Naive B cell (primary cell): ENCODE data around the gene FGF12. TPM values are rescaled to one million over a fixed set of nuclear protein-coding genes. Genes with fewer than 3 reads are reported as not detected.
"Not testable (repeated sequence)": the region's sequence is repeated elsewhere in the genome, so short reads cannot be mapped to it uniquely, and the experiment has no call there.

Source experiments
- ATAC-seq, 2 donors: fragments of 150-1000 bp; cut with Tn5 transposase; 2 replicates each; pipeline ENCODE4 v1.10.0; 2021; ENCODE audit warnings: low read depth in 2 of 2, mild to moderate bottlenecking in 2 of 2, moderate library complexity in 2 of 2
- DNase-seq: peaks from one replicate; pipeline ENCODE4 v3.0.0; 2022
- H3K27ac Mint-ChIP-seq, 6 donors: one replicate each; pipeline ENCODE4 v1.8.0; 2020 to 2022; ENCODE audit warnings: mild to moderate bottlenecking in 6 of 6, mixed read lengths in 6 of 6, moderate library complexity in 5 of 6, inconsistent platforms in 2 of 6
- H3K27me3 Mint-ChIP-seq, 3 donors: one replicate each; pipeline ENCODE4 v1.8.0; 2021 to 2022; ENCODE audit warnings: mixed read lengths in 3 of 3, mild to moderate bottlenecking in 1 of 3
- H3K36me3 Mint-ChIP-seq, 2 donors: one replicate each; pipeline ENCODE4 v1.8.0; 2020 to 2022; ENCODE audit warnings: mixed read lengths in 2 of 2, inconsistent platforms in 1 of 2, mild to moderate bottlenecking in 1 of 2
- H3K4me1 Mint-ChIP-seq, 3 donors: one replicate each; pipeline ENCODE4 v1.8.0; 2020 to 2022; ENCODE audit warnings: mixed read lengths in 3 of 3, inconsistent platforms in 1 of 3, mild to moderate bottlenecking in 1 of 3, moderate library complexity in 1 of 3
- H3K4me3 Mint-ChIP-seq, 8 donors: one replicate each; pipeline ENCODE4 v1.8.0; 2020 to 2022; ENCODE audit warnings: mild to moderate bottlenecking in 8 of 8, mixed read lengths in 8 of 8, moderate library complexity in 8 of 8, inconsistent platforms in 2 of 8
- H3K9me3 Mint-ChIP-seq, 7 donors: one replicate each; pipeline ENCODE4 v1.8.0; 2020 to 2022; ENCODE audit warnings: mixed read lengths in 7 of 7, mild to moderate bottlenecking in 5 of 7, inconsistent platforms in 2 of 7, moderate library complexity in 1 of 7
- polyA plus RNA-seq, 6 donors: library from polyadenylated mRNA; unstranded; fragments of 300-500 nt; fragmentation: Illumina TruSeq; gene quantifications; one replicate each; pipeline ENCODE4 v1.2.3, GENCODE V29; 2021; ENCODE audit warnings: low read depth in 6 of 6

FGF12 gene
- polyA plus RNA-seq, 6 donors from 2014 or later: not detected

DNA sequence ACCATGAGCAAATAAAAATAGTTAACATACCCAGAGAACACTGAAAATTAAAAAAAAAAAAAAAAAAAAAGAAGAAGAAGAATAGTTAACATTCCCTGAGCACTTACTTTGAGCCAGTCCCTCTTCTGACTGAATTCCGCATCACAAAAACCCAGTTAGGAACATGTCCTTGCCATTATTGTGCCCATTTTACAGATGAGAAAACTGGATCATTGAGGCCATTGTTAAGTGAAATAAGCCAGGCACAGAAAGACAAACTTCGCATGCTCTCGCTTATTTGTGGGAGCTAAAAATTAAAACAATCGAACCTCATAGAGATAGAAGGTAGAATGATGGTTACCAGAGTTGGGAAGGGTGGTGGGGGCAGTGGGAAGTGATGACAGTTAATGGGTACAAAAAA lies 119.5 kb downstream of the FGF12 start:
- H3K27ac Mint-ChIP-seq: no peak overlapping the region
- H3K9me3 Mint-ChIP-seq: peaks cover 0 to 18% (median 9%) of the 10 kb centered on the region in 7 donors
- DNase-seq: no peak
- H3K36me3 Mint-ChIP-seq: no peaks in the 10 kb centered on the region
- H3K4me1 Mint-ChIP-seq: no peaks in the 10 kb centered on the region
- H3K4me3 Mint-ChIP-seq: no peak overlapping the region
- no peak for ATAC-seq
- no peaks in the 10 kb centered on the region for H3K27me3 Mint-ChIP-seq

DNA sequence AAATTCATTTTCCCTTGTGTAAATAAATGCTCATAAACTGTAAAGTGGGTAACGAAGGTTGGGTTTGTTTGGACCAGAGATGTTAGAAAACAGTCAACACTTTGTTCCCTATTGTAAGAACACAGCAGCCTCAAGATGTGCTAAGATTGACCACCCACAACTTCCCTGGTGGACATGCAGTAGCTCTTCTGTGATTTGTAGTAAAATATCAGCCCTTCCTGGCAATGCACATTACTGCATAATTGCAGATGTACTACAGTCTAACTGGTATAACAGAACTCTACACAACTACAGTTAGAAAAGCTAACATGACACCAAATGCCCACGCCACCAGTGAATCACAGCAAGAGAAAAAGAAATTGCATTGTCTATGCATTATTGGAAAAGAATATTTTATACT lies 129.4 kb downstream of the FGF12 start:
- peaks cover 0 to 44% (median 9%) of the 10 kb centered on the region in 7 donors for H3K9me3 Mint-ChIP-seq
- H3K27ac Mint-ChIP-seq: no peak overlapping the region
- no peak for ATAC-seq
- H3K4me1 Mint-ChIP-seq: no peaks in the 10 kb centered on the region
- peaks cover 0 to 8% (median 0%) of the 10 kb centered on the region in 3 donors for H3K27me3 Mint-ChIP-seq
- peaks cover 0 to 6% of the 10 kb centered on the region in 2 donors for H3K36me3 Mint-ChIP-seq
- no peak for DNase-seq
- H3K4me3 Mint-ChIP-seq: no peak overlapping the region

DNA sequence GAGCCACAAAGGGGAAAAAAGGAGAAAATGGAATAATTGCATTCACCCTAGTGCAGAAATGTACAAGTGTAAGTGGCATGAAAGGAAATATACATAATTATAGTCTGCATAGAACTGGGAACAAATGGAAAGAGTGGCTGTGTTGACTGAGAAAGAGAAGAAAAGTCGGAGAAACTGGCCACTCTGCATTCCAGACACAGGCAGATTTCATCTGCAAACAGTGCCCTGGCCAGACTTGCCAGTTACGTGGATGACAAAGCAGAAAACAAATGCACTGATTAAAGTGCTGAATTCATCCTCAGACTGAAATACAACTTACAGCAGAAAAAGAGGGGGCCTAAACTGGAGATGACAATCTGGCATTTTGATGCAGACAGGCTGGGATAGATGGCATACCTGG lies 129.8 kb downstream of the FGF12 start:
- Mint-ChIP-seq H3K27me3 (peaks cover 0 to 8% (median 0%) of the 10 kb centered on the region in 3 donors), H3K27ac (no peak overlapping the region), H3K4me1 (no peaks in the 10 kb centered on the region), H3K4me3 (no peak overlapping the region), H3K36me3 (peaks cover 0 to 6% of the 10 kb centered on the region in 2 donors), H3K9me3 (peaks cover 0 to 40% (median 5%) of the 10 kb centered on the region in 7 donors)
- DNase-seq (no peak), ATAC-seq (no peak)

DNA sequence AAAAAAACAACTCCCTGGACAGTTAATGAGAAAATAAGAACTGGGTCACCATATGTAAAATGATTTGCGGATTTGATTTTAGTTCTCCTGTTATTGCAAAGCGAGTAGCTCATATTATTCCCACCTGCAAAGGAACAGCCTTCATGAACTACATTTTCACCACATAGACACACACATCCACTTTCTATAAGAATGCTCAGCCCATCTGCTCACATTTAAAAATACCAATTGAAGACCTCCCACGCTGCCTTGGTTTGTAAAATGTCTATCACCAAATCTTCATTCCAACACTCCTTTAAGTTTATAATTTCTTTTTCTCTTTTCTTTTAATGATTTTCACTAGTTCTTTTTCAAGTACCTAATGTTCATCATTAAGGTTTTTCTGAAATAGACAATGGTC lies 148.6 kb downstream of the FGF12 start:
- H3K4me1 Mint-ChIP-seq: no peaks in the 10 kb centered on the region
- H3K9me3 Mint-ChIP-seq: peaks cover 0 to 9% (median 7%) of the 10 kb centered on the region in 7 donors
- DNase-seq (no peak), ATAC-seq (no peak)
- H3K27me3 Mint-ChIP-seq: peaks cover 0 to 8% (median 0%) of the 10 kb centered on the region in 3 donors
- H3K27ac Mint-ChIP-seq: no peak overlapping the region
- H3K4me3 Mint-ChIP-seq: no peak overlapping the region
- no peaks in the 10 kb centered on the region for H3K36me3 Mint-ChIP-seq

DNA sequence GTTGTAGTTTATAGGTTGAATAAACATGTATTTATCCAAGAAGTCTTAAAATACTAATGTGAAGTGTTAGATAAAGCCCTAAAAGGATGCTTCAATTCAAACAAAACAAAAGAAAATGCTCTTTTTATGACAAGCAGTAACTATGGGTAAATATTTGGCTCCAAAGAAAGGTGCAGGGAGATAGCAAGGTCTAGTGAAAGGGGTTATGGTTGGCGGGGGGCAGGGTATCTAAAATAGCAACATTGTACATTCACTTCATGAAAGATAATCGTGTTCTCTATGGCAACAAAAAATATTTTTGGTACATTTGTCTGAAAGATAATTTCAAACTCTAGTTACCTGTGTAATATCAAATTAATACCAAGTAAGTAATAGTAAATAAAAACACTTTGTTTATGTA lies 149.5 kb downstream of the FGF12 start:
- H3K4me1 Mint-ChIP-seq: no peaks in the 10 kb centered on the region
- DNase-seq (no peak), ATAC-seq (no peak)
- peaks cover 0 to 6% (median 0%) of the 10 kb centered on the region in 3 donors for H3K27me3 Mint-ChIP-seq
- H3K4me3 Mint-ChIP-seq: no peak overlapping the region
- peaks cover 0 to 9% (median 7%) of the 10 kb centered on the region in 7 donors for H3K9me3 Mint-ChIP-seq
- H3K36me3 Mint-ChIP-seq: no peaks in the 10 kb centered on the region
- no peak overlapping the region for H3K27ac Mint-ChIP-seq

DNA sequence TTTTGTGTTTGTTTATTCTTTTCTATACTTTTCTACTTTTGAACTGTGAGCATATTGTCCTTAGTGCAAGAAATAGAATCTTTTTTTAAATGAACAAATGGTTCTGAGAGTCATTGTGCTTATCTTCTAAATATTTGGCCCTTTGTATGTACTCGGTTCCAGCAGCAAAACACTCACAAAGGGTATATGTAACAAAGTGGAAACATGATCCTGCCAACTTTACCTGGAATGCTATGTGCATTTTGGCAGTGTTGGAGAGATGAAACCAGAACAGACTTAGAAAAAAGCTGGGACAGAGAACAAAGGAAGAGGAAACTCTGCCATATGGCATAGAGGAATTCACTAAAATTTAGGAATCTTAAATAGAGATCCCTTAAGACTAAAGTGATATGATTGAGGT lies 150.1 kb downstream of the FGF12 start:
- H3K9me3 Mint-ChIP-seq: peaks cover 0 to 9% (median 7%) of the 10 kb centered on the region in 7 donors
- H3K4me3 Mint-ChIP-seq: no peak overlapping the region
- no peaks in the 10 kb centered on the region for H3K4me1 Mint-ChIP-seq
- no peak overlapping the region for H3K27ac Mint-ChIP-seq
- ATAC-seq: no peak
- peaks cover under 1 to 6% (median 2%) of the 10 kb centered on the region in 3 donors for H3K27me3 Mint-ChIP-seq
- no peaks in the 10 kb centered on the region for H3K36me3 Mint-ChIP-seq
- no peak for DNase-seq

DNA sequence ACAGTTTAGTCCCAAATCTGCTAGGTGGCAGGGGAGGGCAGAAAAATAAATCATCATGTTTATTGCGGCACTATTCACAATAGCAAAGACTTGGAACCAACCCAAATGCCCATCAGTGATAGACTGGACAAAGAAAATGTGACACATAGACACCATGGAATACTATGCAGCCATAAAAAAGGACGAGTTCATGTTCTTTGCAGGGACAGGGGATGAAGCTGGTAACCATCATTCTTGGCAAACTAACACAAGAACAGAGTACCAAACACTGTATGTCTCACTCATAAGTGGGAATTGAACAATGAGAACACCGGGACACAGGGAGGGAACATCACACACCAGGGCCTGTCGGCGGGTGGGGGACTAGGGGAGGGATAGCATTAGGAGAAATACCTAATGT lies 150.6 kb downstream of the FGF12 start:
- ATAC-seq, H3K27me3 Mint-ChIP-seq, H3K27ac Mint-ChIP-seq, H3K36me3 Mint-ChIP-seq, DNase-seq, H3K4me1 Mint-ChIP-seq, H3K9me3 Mint-ChIP-seq, H3K4me3 Mint-ChIP-seq: not testable (repeated sequence)

DNA sequence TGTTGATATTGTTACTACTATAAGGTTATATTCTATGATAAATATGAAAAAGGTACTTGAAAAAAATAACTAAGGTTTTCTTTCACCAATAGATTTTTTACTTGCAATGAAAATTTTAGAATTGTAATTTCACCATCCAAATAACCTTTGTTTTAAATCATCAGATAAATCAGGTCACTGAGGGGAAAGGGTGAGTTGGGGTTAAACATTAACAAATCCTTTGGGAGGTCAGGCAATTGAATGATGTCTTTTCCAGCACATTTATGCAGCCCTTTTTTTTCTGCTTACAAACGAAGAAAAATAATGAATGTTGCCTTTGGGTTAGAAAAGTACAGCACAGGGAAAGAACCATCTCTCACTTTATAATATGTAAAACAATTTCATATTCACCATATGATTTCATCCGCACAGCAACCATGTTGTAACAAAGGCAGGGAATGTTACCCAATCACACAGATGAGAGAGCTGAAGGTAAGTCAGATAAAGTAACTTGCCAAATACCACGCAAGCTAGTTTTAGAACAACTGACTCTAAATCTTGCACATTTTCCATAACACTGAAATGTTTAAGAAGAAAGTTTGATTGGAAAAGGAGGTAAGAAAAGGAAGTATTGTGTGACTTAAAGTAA lies 151.3 kb downstream of the FGF12 start:
- Mint-ChIP-seq H3K27ac (no peak overlapping the region), H3K36me3 (no peaks in the 10 kb centered on the region), H3K9me3 (peaks cover 0 to 9% (median 7%) of the 10 kb centered on the region in 7 donors), H3K27me3 (peaks cover 3 to 15% (median 15%) of the 10 kb centered on the region in 3 donors), H3K4me1 (peaks cover 0 to 8% (median 6%) of the 10 kb centered on the region in 3 donors), H3K4me3 (no peak overlapping the region)
- no peak for DNase-seq
- ATAC-seq: no peak

DNA sequence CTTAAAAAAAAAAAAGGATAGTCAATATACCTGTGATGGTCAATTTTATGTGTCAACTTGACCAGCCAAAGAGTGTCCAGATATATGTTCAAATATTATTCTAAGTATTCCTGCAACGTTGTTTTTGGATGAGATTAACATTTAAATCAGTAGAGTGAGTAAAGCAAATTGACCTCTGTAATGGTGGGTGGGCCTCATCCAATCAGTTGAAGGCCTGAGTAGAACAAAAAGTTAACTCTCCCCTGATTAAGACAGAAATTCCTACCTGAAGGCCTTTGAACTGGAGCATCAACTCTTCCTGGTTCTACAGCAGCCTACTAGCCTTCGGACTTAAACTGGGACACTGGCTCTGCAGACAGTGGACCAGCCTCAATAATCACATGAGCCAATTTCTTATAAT lies 154.1 kb downstream of the FGF12 start:
- Mint-ChIP-seq H3K4me3 (no peak overlapping the region), H3K9me3 (peaks cover 0 to 9% (median 7%) of the 10 kb centered on the region in 7 donors), H3K27ac (no peak overlapping the region), H3K36me3 (no peaks in the 10 kb centered on the region), H3K27me3 (peaks cover 20 to 38% (median 34%) of the 10 kb centered on the region in 3 donors), H3K4me1 (peaks cover 0 to 10% (median 6%) of the 10 kb centered on the region in 3 donors)
- DNase-seq: no peak
- no peak for ATAC-seq

DNA sequence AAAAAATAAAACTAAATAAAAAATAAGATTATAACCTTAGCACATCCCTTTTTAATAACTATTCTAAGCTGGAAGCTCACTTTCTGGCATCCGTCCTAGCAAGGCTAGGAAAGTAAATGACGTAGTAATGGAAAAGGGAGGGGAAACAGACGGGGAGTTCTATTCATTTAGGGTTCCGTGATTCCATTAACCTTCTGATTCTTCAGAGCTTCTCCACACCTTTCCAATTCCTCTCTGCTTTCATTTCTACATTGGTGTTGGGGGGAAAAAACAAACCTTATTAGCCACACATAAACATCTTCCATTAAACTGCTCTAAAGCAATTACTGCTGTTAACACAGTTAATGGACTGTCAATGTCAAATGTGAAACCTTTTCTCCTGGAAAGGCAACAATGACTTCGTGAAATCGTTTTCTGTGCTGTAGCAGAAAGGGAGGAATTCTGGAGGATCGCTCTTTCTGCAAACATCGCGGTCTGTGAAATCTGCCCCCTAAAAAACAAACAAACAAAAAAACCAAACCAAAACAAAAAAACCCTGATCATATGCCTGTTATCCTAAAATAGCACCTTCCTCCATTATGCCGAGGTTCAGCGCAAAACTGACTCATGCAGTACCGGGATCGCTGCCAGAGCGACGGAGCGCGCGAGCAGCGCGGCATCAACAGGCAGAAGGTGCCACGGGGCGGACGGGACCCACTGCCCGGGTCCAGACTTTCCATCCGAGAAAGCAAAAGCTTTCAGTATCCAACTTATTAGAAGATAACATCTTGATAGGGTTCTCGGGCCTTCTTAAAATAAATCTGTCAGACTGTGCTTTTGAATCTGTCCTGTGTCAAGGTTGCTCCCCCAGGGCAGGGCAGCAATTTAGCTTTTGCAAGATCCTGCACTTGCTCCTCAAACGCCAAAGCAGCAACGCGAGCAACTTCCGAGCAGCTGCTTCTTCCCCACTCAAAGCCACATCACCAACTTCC lies 156.2 kb downstream of the FGF12 start:
- Mint-ChIP-seq H3K36me3 (no peaks in the 10 kb centered on the region), H3K27ac (peak overlapping the region in 1 of 6 donors; percentile 1), H3K4me1 (peaks cover 0 to 10% (median 6%) of the 10 kb centered on the region in 3 donors), H3K27me3 (peaks cover 26 to 52% (median 44%) of the 10 kb centered on the region in 3 donors), H3K4me3 (peak overlapping the region in 6 of 8 donors; percentile 20 to 72 (median 55)), H3K9me3 (peaks cover 0 to 3% (median under 1%) of the 10 kb centered on the region in 7 donors)
- no peak for ATAC-seq
- DNase-seq: no peak

DNA sequence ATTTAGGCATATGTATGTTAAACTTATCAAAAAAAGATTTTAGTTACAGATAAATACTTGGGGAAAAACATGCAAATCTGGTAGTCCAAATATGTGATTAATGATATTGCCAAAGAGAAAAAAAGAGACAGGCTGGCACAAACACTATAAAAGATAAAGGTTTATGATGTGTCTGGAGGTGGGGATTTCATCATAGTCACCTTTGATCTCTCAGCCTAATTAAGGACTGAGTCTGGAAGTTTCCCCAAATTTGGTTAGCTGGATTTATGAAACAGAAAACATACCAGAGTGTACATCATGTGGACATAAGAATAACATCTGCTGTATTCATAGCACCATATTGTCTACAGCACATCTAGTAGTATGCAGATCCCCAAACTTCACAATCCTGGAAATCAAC lies 157.0 kb downstream of the FGF12 start:
- no peak overlapping the region for H3K27ac Mint-ChIP-seq
- DNase-seq (no peak), ATAC-seq (no peak)
- peaks cover 0 to 3% (median 0%) of the 10 kb centered on the region in 7 donors for H3K9me3 Mint-ChIP-seq
- H3K4me1 Mint-ChIP-seq: peaks cover 0 to 10% (median 6%) of the 10 kb centered on the region in 3 donors
- no peak overlapping the region for H3K4me3 Mint-ChIP-seq
- peaks cover 26 to 58% (median 44%) of the 10 kb centered on the region in 3 donors for H3K27me3 Mint-ChIP-seq
- H3K36me3 Mint-ChIP-seq: no peaks in the 10 kb centered on the region

DNA sequence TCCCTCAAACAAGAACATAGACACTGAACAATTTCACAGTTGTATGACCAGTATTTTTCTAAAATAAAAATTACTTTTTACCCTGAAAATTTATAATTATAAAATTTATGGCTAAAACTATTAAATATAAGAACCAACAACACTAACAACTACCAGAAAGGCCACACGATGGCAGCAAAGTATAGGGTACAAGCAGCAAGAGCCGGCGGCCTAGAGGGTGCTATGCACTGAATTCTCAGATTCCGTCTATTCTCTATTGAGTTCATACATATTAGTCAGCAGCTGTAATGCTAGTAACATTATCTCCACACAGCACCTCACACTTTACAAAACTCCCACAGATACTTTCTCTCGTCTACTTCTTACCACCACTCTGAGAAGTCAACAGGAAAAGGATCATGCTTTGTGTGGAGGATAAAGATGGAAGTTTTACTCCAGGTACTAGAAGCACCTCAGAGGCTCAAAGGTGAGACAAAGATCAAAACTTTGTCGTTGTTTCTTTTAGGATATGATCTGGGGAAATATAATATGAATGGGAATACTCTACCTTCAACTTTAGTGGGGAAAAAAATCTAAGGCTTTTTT lies 160.5 kb downstream of the FGF12 start:
- Mint-ChIP-seq H3K9me3 (no peaks in the 10 kb centered on the region), H3K4me3 (no peak overlapping the region), H3K4me1 (peaks cover 0 to 10% (median 6%) of the 10 kb centered on the region in 3 donors), H3K27ac (no peak overlapping the region), H3K27me3 (peaks cover 27 to 48% (median 37%) of the 10 kb centered on the region in 3 donors), H3K36me3 (no peaks in the 10 kb centered on the region)
- ATAC-seq (peak; percentile 32 to 51), DNase-seq (peak; percentile 25)

DNA sequence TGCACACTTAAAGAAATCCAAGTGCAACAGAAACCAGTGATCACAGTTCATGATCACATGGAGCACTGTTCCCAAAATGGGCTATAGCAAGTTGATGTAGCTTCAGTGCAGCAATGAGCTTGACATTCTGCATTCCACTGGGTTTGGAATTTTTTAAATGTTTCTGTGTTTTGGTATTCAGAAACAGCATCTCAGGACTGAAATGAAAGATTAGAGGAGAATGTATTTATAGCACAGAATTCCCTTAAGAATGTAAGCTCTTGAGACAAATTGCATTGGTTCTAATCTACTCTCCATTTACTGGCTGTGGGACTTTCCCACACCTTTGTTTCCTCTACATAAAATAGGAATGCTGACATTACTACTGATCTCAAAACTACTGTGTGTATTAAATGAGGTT lies 162.7 kb downstream of the FGF12 start:
- Mint-ChIP-seq H3K27me3 (peaks cover 23 to 38% (median 24%) of the 10 kb centered on the region in 3 donors), H3K4me1 (no peaks in the 10 kb centered on the region), H3K36me3 (no peaks in the 10 kb centered on the region), H3K4me3 (no peak overlapping the region), H3K27ac (no peak overlapping the region), H3K9me3 (no peaks in the 10 kb centered on the region)
- DNase-seq: no peak
- no peak for ATAC-seq
